Stimulated activated CD4-positive, alpha-beta T cell treated with anti-CD3 and anti-CD28 coated beads, Interleukin-2, amount 100 ng/mL, for 4 hours (primary cell): ENCODE results near the gene DNAJB1.

Experiments
- DNase-seq: peaks from one replicate; pipeline ENCODE4 v3.0.0-alpha.2; 2020; ENCODE audit warnings: low read depth

Gene DNAJB1

GRCh38 chr19:14473073-14473977 lies 44.9 kb downstream of the DNAJB1 start:
- no peak for DNase-seq

DNA sequence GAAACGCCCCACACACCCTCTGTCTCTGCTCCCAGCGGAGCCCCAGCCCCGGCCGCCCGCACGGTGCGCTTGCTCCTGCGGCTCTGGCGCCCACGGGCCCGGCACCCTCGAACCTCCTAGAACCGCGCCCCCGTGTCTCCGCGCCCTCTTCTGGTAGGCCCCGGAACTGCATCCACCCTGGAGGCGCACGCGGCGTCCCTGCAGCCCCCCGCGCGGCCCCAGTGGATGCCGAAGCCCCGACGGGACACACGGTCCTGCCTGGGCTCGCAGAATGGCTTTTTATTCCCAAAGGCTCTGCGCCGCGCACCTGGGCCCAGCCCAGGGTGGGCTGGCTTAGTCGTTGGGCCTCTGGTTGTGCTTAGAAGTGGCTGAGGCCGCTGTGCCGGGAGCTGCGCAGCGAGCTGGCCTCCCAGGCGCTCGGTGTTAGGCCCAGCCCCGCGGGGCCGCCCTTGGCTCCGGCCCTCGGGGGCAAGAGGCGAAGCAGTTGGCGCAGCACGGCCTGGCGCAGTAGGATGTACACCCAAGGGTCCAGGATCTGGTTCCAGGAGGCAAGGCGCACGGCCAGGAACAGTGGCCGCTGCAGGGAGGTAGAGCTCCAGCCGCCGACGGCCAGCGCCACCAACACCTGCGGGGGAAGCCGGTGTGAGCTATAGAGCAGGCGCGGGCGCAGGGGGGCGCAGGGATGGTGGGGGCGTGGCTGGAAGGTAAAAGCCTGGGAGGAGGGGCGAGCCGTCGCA lies 45.8 kb downstream of the DNAJB1 start:
- DNase-seq, result peak; percentile 83

- DNase-seq, result no peak
Observed at GRCh38 chr19:14471436-14472187, 46.6 kb downstream of the DNAJB1 start.

DNA sequence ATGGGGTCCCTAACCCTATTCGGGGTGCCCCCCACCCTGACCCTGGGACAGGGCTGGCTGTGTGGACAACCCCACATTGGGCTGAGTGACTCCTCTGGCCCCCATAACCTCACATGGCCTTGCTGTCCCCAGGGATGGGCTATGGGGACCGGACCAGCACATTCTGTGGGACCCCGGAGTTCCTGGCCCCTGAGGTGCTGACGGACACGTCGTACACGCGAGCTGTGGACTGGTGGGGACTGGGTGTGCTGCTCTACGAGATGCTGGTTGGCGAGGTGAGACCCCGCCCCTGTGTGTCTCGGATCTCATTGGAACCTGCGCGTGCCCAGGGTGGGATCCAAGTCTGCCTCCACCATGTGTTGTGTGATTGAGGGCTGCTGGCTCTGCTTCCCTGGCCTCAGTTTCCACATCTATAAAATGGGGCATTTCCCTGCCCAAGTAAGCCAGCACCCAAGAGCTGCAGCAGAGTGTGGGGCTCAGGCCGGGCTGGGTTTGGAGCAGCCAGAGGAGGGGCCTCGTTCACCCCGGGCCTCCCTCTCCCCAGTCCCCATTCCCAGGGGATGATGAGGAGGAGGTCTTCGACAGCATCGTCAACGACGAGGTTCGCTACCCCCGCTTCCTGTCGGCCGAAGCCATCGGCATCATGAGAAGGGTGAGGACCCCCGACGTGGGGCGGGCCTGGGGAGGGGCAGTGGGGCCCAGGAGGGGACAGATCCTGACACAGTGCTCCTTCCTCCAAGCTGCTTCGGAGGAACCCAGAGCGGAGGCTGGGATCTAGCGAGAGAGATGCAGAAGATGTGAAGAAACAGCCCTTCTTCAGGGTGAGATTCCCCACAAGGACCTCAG lies 47.9 kb downstream of the DNAJB1 start:
- no peak for DNase-seq

- no peak for DNase-seq
Observed at GRCh38 chr19:14467816-14468215, 50.4 kb downstream of the DNAJB1 start.

- no peak for DNase-seq
Observed at GRCh38 chr19:14467391-14467790, 50.8 kb downstream of the DNAJB1 start.
